ENCODE data around the gene CHD9NB.

GRCh38 chr16:53042235-53042701 is 10.4 kb downstream of the CHD9NB start:
- TF ChIP-seq EZH2 (IDR thresholded peaks at IDR 0.05; ENCODE audit: borderline replicate concordance) (no peak), EZH2phosphoT487 (IDR thresholded peaks at IDR 0.05; ENCODE audit: low read depth, severe bottlenecking, unreplicated experiment) (no peak)
- TF ChIP-seq, protein P1, sequence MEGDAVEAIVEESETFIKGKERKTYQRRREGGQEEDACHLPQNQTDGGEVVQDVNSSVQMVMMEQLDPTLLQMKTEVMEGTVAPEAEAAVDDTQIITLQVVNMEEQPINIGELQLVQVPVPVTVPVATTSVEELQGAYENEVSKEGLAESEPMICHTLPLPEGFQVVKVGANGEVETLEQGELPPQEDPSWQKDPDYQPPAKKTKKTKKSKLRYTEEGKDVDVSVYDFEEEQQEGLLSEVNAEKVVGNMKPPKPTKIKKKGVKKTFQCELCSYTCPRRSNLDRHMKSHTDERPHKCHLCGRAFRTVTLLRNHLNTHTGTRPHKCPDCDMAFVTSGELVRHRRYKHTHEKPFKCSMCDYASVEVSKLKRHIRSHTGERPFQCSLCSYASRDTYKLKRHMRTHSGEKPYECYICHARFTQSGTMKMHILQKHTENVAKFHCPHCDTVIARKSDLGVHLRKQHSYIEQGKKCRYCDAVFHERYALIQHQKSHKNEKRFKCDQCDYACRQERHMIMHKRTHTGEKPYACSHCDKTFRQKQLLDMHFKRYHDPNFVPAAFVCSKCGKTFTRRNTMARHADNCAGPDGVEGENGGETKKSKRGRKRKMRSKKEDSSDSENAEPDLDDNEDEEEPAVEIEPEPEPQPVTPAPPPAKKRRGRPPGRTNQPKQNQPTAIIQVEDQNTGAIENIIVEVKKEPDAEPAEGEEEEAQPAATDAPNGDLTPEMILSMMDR (IDR thresholded peaks at IDR 0.05; ENCODE audit: poor library complexity): no peak
